K562 (cell line): Measurements from ENCODE around the gene STOM.

Source experiments
- CHCHD3 ChIP-seq: fragments of 250-450 bp; sonication (Bioruptor Pico); IDR thresholded peaks from 2 replicates; pipeline ENCODE4 v2.1.2; 2022; ENCODE audit warnings: mild to moderate bottlenecking
- EP300 ChIP-seq: IDR thresholded peaks from 2 replicates; pipeline ENCODE4 v1.6.1; 2012; ENCODE audit warnings: low read length, improper control_type of control experiment
- ETV6 ChIP-seq, 3 experiments: fragments of 150-350 bp in 1 of 3; sonication (generic) in 1 of 3; formaldehyde crosslinking in 1 of 3; IDR thresholded peaks; 2 replicates each; pipeline versions ENCODE4 v1.6.1 to v1.8.0; 2014 to 2022; ENCODE audit warnings: borderline replicate concordance in 2 of 3, low read depth in 2 of 3, antibody characterized with exemption in 1 of 3, low read length in 1 of 3, mild to moderate bottlenecking in 1 of 3, missing genetic modification reagents in 1 of 3
- GATAD2B ChIP-seq: fragments of 450-650 bp; IDR thresholded peaks from 2 replicates; pipeline ENCODE4 v1.6.1; 2017; ENCODE audit warnings: mild to moderate bottlenecking, borderline replicate concordance
- KDM5B ChIP-seq: fragments of 200-600 bp; sonication (generic); IDR thresholded peaks from 2 replicates; pipeline ENCODE4 v1.6.1; 2012; ENCODE audit warnings: low read depth, mild to moderate bottlenecking, moderate library complexity, low read length, control low read depth, inconsistent platforms; ENCODE audit not compliant: insufficient replicate concordance
- MAFF ChIP-seq: IDR thresholded peaks from 2 replicates; pipeline ENCODE4 v1.6.1; 2012; ENCODE audit warnings: low read length, improper control_type of control experiment
- POLR2A ChIP-seq: fragments of 450-650 bp; conservative IDR thresholded peaks from 2 replicates; pipeline ENCODE4 v1.6.1; 2016
- POLR3A ChIP-seq: IDR thresholded peaks from 2 replicates; pipeline ENCODE4 v1.6.1; 2011; ENCODE audit warnings: borderline replicate concordance, mild to moderate bottlenecking, moderate library complexity; ENCODE audit not compliant: insufficient read length, insufficient read depth; ENCODE audit errors: extremely low read depth
- RBM22 ChIP-seq: fragments of 200-400 bp; formaldehyde crosslinking; IDR thresholded peaks from 2 replicates; pipeline ENCODE4 v1.6.1; 2018; ENCODE audit warnings: low read length, low read depth; ENCODE audit not compliant: poor library complexity, severe bottlenecking
- SMARCC2 ChIP-seq: fragments of 450-650 bp; IDR thresholded peaks from 2 replicates; pipeline ENCODE4 v1.6.1; 2017; ENCODE audit warnings: antibody characterized with exemption, moderate library complexity, mild to moderate bottlenecking, low read depth
- TCF3 ChIP-seq: sonication (generic); formaldehyde crosslinking; IDR thresholded peaks from 2 replicates; pipeline ENCODE4 v1.4.0; 2020; ENCODE audit warnings: mild to moderate bottlenecking, missing genetic modification reagents
- ZFP1 ChIP-seq: fragments of 450-650 bp; formaldehyde crosslinking; IDR thresholded peaks from 2 replicates; pipeline ENCODE4 v1.4.0; 2020; ENCODE audit warnings: mild to moderate bottlenecking, mixed read lengths
- TF ChIP-seq, protein P1 (sequence below), 3 experiments: fragments of 200-800 bp in 1 of 3; fragments of 250-450 bp in 1 of 3; fragments of 450-650 bp in 1 of 3; sonication (Bioruptor Pico) in 1 of 3; sonication (Bioruptor generic) in 1 of 3; formaldehyde crosslinking in 1 of 3; IDR thresholded peaks; 2 replicates each; pipeline versions ENCODE4 v1.6.1 to v1.8.0; 2016 to 2022; ENCODE audit warnings: mild to moderate bottlenecking in 2 of 3, missing genetic modification characterization in 2 of 3, missing compliant biosample characterization in 1 of 3, moderate library complexity in 1 of 3

DNA sequence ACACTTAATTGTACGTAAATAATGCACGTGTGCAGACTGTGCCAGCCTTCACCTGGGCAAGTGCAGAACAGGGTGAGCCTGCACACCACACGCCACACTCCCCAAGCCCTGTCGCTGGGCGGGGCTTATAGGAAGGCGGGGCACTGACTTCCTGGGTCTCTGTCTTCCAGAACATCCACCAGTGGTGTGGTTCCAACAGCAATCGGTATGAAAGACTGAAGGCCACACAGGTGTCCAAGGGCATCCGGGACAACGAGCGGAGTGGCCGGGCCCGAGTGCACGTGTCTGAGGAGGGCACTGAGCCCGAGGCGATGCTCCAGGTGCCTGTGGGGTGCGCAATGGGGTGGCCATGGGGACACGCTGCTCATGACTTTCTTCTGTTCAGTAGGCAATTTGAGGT is 57.9 kb downstream of the STOM start:
- no peak for TF ChIP-seq POLR2A
- TF ChIP-seq POLR3A = no peak
- TF ChIP-seq ZFP1 = no peak
- TF ChIP-seq, protein P1, sequence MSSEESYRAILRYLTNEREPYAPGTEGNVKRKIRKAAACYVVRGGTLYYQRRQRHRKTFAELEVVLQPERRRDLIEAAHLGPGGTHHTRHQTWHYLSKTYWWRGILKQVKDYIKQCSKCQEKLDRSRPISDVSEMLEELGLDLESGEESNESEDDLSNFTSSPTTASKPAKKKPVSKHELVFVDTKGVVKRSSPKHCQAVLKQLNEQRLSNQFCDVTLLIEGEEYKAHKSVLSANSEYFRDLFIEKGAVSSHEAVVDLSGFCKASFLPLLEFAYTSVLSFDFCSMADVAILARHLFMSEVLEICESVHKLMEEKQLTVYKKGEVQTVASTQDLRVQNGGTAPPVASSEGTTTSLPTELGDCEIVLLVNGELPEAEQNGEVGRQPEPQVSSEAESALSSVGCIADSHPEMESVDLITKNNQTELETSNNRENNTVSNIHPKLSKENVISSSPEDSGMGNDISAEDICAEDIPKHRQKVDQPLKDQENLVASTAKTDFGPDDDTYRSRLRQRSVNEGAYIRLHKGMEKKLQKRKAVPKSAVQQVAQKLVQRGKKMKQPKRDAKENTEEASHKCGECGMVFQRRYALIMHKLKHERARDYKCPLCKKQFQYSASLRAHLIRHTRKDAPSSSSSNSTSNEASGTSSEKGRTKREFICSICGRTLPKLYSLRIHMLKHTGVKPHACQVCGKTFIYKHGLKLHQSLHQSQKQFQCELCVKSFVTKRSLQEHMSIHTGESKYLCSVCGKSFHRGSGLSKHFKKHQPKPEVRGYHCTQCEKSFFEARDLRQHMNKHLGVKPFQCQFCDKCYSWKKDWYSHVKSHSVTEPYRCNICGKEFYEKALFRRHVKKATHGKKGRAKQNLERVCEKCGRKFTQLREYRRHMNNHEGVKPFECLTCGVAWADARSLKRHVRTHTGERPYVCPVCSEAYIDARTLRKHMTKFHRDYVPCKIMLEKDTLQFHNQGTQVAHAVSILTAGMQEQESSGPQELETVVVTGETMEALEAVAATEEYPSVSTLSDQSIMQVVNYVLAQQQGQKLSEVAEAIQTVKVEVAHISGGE (CRISPR knock-in tag; IDR thresholded peaks at IDR 0.05) = no peak
- no peak for TF ChIP-seq MAFF
- no peak for TF ChIP-seq TCF3 (CRISPR knock-in tag)
- no peak for TF ChIP-seq KDM5B
- no peak for TF ChIP-seq EP300
- TF ChIP-seq SMARCC2 = no peak
- no peak for TF ChIP-seq ETV6 (IDR thresholded peaks at IDR 0.05; ENCODE audit: borderline replicate concordance in 1 of 2, low read depth in 2 of 2, low read length in 1 of 2)
- TF ChIP-seq ETV6 (CRISPR knock-in tag; IDR thresholded peaks at IDR 0.05; ENCODE audit: borderline replicate concordance) = no peak
- TF ChIP-seq CHCHD3 (CRISPR knock-in tag) = no peak
- no peak for TF ChIP-seq GATAD2B
- TF ChIP-seq RBM22 = no peak
